HG03039 (cell line): ENCODE results near the gene HSD3B1.

Experiments
- ATAC-seq: cut with Tn5 transposase; IDR thresholded peaks from one replicate; pipeline ENCODE4 v1.9.1; 2021; ENCODE audit warnings: mild to moderate bottlenecking, moderate library complexity; ENCODE audit not compliant: unreplicated experiment

The HSD3B1 gene

GRCh38 chr1:119506941-119507340 lies at the start of gene HSD3B1:
Gene HSD3B1 (plus strand): TSS chr1:119507210. CDS start chr1:119507477, 267 bp downstream.
- no peak for ATAC-seq

DNA sequence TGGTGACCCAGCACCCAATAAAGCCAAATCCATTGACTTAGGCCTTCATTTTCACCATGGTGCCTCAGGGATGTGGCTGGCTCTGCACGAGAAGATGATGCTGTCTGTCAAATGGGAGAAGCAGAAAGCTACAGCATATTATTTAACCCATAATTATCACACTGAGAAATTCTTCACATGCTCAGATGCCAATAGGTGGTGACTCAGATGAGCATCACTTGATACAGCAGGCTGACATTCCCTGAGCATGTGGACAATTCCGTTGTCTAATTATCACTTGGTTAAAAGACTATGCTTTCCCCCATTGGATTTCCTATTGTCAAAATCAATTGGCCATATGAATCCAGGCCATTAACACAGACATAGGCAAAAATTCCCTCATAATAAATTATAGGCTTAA lies 44.0 kb upstream of the HSD3B1 start:
- ATAC-seq: no peak

GRCh38 chr1:119463569-119463968 lies 43.4 kb upstream of the HSD3B1 start:
- ATAC-seq: no peak

- no peak for ATAC-seq
Observed at GRCh38 chr1:119466445-119466844, 40.6 kb upstream of the HSD3B1 start.

- no peak for ATAC-seq
Observed at GRCh38 chr1:119467219-119467618, 39.8 kb upstream of the HSD3B1 start.

DNA sequence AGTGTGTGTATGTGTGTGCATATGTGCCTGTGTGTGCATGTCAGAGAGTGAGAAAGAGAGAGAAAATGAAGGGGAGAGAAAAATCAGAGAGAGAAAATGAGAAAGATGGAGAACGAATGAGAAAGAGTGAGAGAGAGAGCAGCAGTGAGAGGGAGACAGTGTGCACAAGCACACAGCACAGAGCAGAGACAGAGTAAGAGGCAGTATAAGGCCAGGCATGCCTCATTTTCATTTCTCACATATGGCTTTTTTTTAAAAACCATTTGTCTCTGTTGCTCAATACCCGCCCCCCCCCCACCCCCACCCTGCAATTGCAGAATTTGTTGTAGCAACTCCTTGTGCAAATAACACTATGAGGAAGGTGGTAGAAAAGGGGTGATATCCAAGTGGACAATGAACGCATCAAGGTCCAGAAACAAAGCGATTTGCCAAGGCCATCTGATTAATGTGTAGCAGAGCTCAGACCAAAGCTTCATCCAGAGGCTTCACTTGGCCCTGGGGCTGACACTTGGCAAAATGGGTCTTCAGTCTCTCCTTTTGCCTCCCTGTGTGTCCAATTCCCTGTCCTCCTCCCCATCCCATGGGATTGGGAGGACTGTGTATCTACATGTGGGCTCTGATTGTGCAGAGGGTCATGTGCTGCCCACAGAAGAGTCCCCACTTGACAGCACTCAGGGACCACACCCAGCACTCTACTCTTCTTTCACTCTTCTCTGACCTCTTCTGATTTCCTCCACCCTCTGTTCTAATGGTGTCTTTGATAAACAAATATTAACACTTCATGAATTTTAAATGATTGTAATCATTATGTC lies 38.9 kb upstream of the HSD3B1 start:
- no peak for ATAC-seq

- ATAC-seq: no peak
Observed at GRCh38 chr1:119469741-119470140, 37.3 kb upstream of the HSD3B1 start.

- no peak for ATAC-seq
Observed at GRCh38 chr1:119470377-119470776, 36.6 kb upstream of the HSD3B1 start.

GRCh38 chr1:119470958-119471357 lies 36.1 kb upstream of the HSD3B1 start:
- ATAC-seq: no peak

DNA sequence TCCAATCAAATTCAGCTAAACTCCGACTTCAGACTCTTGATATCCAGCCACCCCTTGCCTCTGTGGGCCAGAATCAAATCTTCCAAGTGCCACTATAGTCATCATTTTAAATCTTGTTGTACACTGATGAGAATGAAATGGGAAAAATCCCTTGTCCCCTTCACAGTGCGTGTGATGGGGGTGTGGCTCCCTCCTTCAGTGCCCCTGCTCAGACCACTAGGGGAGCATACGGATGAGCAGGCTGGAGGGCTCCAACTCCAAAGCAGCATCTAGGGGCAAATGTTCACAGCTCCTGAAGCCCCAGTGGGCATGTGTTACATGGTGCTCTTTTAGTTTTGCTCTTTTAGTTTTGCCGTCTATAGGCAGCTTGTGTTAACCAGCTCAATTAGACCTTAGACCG lies 35.4 kb upstream of the HSD3B1 start:
- no peak for ATAC-seq

DNA sequence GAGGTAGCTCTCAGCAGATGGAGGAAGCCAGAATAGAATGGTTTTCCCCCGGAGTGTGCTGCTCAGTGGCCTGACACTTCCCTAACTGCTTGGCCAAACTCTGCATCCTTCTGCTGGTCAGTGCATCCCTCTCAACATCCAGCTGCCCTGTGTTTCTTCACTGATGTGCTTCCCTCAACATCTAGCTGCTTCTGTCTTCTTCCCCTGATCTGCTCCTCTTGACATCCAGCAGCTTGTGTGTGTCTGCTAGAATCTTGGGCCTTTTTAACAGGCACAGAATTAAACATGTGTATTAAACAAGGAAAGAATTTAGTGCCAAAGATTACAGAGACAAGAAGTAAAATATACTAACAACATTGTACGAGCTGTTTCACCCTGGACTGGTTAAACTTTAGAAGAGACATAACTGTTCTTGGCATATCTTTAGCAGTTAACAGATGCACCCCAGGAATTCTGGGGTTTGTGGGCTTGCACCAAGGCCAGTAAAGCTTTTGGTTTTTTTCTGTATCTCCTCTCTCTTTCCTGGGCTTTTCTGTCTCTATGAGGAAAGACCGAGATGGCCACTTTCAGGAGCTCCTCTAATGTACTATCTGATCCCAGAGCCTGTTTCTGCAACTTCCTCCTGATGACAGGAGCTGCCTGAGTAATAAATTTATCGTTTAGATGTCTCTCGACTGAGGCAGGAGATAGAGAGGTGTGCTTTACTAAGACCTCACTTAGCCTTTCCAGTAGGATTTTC lies 34.8 kb upstream of the HSD3B1 start:
- ATAC-seq: no peak

GRCh38 chr1:119472819-119473175 lies 34.2 kb upstream of the HSD3B1 start:
- no peak for ATAC-seq

DNA sequence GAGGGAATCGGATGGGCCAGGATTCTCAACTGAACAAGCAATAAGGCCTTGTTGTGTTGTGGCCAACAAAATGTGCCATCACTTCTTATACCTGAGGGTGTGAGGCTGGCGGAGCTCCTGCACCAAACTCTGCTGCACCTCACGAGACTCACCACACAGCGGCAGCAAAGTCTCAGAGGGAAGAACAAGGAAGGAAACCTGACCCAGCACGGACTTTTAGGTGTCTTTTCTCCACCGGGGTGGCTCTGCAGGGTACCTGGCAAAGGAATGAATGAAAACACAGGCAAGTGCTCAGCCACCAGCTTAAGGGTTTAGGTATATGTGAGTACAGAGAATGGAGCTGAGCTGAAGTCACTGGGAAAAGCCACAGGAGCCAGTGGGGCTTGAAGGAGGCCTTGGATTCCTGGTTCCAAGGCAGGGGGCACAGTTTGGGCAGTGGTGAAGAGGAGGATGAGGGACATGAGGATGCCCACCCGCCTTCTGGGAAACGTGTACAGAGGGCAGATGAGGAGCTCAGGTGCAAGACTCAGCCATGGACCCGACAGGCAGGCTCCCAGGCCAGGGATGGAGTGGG lies 31.1 kb upstream of the HSD3B1 start:
- peak; percentile 82 for ATAC-seq

DNA sequence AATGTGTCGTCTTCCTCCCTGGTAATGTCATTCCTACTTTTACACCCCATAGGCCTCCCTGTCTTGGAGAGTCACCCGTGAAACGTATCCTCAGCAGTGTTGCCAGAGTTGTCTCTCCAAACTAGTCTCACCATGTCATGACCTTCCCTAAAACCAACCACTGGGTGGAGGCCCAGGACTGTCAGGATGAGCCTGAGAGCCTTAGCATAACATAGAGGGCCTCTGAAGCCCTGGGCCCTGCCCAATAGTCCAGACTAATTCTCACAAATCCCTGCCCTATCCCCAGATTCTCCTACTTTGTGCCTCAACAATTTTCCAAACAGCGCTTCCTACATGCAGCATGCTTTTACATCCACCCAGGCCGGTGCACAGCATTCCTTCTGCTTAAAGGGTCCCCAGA lies 29.3 kb upstream of the HSD3B1 start:
- no peak for ATAC-seq

DNA sequence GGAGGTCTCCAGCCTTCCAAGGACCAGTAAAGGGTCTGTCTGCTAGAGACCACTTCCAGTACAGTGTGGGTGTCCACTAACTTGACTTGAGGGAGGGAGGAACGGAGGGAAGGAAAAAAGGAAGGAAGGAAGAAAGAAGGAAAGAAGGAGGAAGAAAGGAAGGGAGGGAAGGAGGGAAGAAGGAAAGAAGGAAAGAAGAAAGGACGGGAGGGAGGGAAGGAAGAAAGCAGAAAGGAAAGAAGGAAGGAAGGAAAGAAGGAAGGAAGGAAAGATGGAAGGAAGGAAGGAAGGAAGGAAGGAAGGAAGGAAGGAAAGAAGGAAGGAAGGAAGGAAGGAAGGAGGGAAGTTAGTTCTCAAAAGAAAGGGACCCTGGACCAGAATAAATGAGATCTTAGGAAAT lies 26.8 kb upstream of the HSD3B1 start:
- no peak for ATAC-seq

GRCh38 chr1:119481951-119482350 lies 25.1 kb upstream of the HSD3B1 start:
- no peak for ATAC-seq

DNA sequence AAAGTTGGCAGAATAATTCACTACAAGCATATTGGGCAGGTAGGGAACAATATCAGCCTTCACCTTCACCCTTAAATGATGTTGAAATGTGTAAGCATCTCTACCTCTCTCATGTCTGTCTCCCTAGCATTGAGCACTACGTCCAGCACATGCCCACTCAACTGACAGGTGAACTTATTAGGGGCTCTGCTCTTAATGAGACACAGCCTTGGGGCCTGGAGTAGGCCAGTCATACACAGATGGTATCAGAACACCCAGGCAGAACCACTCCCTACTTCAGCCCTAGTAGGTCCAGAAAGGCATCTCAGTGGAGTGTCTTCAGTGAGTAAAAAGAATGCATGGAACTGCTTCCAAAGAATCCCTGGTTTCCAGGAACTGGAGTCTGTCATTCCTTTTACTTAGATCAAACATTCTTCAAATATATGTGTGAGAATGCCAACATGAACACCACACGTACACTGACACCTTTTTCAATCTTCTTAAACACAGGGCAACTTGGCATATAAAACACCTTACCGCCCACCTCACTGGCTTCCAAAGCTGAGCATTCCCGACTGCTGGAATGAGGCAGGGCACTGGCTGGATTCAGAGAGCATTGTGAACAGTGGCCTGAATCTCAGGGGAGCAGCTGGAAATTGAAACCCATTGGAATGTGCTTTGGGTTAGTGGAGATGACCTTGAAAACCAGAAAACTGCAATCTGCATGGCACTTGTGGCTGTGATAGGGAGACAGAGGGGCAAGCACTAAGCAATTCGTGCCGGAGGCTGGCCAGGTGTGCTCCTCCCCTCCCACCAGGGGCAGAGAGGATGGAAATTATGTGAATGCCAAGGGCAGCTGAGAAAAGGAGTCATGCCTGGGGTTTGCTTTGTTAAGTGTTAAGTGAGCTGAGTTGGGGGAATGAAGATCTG lies 24.2 kb upstream of the HSD3B1 start:
- no peak for ATAC-seq

DNA sequence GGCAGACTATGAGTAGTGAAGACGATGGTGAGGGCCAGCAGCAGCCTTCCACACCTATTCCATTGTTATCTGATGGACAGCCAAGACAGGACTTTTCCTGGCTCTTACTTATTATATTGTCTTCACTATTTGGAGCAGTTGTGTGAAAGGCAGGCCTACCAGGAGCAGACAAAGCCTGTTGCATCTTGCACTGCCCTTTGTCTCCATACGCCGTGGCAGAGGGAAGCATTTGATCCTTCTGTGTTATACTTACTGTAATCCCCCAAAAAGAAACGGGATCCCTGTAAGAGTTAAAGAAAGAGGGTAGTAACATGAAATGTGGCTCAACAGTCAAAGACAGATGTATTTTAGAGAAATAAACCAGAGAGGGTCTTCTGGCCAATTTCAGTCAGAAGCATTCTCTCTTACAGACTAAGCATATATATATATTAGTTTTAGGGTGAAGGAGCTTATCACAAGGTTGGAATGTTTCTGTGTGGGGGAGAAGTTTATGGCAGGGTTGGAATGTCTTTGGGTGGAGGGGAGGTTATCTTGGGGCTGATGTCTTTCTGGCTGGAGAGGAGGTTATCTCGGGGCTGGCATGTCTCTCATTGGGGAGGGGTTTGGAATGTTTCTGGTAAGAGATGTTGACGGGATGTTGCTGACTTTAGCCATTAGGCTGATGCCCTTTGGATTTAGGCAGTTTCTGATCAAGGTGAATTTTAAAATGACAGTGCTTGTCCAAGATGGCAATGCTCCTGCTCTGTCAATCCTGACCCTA lies 23.4 kb upstream of the HSD3B1 start:
- no peak for ATAC-seq

DNA sequence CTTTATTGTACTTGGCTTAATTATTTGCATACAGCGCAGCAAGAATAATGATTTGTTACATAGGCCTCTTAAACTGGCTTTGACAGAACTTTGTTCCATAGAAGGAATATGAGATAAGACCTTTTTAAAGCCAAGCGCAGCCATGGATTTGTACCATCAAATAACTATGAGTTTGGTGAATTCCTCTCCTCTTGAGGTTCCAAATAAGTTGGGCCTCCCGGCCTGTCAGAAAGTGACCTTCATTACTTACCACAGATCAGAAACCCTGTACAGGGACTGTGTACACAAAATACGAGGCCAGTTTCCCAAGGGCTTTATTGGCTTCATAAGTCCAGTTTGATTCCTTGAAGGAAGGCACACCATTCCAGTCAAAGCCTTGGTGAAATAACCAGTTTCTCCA lies 21.8 kb upstream of the HSD3B1 start:
- no peak for ATAC-seq

DNA sequence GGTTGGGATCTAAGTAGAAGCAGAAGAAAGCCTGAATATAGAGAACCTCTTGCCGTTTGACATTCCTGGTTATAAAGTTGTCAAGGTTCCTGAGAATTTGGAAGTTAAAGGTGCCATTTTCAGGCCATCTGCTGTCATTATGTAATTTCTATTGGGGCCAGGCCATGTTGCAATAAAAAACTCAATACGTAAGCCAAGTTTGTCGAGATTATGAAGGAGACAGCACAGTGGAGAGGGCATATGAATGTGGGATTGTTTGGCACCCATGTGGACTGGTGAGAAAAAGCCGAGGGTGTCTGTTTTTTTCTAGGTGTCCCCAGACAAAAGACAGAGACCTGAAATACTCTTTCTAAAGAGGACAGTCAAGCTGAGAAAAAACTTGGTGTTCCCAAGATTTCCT lies 18.8 kb upstream of the HSD3B1 start:
- ATAC-seq: no peak
